ENCODE measurements around the gene TPRG1L.
A peak's percentile ranks its signal among the peaks of the same experiment; 100 is the strongest.

TPRG1L gene

DNA sequence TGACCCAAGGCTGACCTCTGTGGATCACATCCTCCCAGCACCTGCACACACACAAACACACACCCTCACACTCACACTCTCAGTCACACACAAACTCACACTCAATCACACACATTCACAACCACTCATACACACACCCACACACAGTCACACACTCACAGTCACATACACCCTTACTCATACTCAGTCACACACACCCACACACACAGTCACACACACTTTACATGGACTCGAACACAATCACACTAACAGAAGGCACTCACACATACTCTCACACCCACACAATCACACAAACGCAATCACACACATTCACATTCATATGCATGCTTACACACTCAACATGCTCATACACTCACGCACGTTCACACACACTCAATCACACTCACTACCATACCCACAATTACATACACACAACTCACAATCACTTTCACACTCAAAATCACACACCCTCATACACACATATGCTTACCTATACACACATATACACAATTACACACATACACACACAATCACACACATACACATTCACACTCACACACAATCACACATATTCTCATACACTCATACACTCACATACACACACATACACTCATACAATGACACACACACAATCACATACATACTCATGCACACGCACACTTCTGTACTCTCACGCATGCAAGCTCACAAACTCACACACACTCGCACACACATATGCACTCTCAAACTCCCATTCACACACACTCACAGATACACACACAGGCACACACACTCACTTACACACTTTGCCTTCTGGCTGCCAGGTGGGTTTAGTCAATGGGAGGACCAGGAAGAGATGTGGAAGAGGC, 19.6 kb upstream of the TPRG1L start:
- Histone ChIP-seq H3K27ac (no peak overlapping the region), H3K4me3 (no peak overlapping the region)

DNA sequence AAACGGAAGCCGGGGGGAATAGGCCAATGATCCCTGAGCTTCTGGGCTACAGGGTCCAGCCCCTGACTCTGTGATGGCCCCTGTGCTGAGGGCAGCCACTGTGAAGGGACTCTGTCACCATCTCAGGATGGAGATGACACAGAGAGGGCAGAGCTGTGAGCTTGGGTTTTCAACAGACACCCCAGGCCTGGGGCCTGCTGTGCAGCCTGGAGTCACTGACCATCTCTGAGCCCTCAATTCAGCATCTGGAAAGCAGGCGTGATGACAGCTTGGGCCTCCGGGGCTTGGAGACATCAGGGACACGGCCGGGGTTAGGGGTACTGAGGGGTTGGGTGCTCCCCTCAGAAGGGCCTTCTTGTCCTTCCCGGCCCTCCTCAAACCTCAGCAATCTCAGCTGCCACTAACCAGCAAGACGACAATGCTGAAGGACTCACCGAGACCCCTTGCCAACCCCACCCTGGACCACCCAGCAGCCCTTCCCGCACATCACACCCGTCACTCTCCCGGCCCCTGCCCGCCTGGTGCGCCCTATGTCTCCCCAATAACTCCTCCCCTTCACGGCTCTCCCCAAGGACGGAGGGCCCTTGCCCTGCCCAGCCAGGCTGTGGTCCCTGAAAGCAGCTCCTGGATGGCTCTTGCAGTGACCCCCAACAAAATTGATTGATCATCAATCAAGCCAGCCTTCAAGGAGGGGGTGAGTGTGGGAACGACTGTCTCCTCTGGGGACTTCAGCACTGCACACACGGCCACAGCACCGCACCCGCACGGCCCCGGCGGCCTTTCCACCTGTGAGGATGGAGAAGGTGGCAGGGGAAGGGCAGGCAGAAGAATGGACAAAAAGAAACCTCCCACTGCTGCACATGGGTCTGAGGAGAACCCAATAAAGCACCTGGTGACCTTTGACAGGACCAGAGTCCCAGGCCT, 17.8 kb upstream of the TPRG1L start:
- H3K4me3 ChIP-seq, result no peak overlapping the region
- no peak overlapping the region for H3K27ac ChIP-seq

DNA sequence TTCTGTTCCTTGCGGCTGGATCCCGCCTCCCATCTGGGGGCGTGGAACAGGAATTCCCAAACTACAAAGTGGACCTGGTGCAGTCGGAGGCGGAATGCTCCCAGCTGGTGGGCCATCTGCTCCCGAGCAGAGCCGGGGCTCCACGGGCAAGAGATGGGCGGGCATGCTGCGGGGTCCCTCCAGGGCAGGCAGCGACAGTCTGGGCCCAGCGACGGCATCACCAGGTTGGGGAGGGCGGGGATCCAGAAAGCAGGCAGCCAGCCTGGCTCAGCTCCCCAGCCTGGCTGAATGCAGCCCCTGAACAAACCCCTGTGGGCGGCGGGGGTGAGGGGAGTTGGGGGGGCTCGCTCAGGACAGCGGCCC, 17.1 kb upstream of the TPRG1L start:
- Histone ChIP-seq H3K27ac (no peak overlapping the region), H3K4me3 (no peak overlapping the region)

DNA sequence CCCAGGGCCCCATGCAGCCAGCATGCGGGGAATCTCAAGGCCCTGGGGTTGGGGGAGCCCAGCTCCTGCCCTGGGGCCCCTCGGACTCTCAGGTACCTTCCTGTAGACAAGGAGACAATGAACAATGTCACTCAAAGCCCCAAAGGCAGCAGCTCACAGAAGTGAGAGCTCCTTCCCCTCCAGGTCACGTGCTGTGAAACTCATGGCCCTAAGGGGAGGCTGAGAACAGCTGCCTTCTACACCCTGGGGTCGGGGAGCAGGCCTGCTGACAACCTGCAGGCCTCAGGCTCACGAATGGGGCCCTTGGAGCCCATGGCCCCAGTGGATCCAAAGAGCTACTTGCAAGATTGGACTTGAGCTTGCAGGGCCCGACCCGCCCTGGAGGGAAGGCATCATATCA, 16.7 kb upstream of the TPRG1L start:
- H3K27ac ChIP-seq, result no peak overlapping the region

DNA sequence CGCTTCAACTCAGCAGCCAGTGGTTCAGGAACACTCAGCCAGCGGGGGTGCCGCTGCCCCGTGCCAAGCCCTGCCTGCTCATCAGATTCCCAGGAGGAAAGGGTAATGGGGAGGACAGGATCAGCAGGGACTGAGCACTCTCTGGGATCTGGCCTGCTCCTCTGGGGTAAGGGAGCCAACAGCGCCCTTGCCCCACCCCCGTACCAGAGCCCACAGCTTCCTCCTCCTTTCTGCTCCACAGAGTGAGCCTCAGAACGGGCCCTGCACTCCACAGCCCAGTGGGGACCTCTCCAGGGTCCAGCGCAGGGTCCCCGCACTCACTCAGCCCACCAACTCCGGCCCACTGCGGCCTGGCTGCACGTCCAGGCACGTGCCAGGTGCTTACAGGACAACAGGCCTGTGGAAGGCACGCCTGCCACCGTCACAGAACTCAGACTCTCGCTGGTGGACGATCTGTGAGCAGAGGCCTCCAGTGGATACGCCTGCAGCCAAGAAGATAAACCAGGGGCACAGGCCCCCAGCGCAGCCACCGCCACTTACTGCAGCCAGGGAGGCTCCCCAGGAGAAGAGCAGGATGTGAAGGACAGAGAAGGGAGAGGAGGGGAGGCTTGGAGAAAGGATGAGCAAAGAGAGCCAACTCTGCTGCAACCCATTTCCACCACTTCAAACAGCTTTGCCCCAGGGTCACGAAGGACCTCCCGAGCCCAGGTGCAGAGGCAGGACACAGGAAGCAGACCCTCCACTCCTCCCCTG, 15.6 kb upstream of the TPRG1L start:
- H3K27ac ChIP-seq, result no peak overlapping the region
- peak overlapping the region in 2 of 7 experiments; percentile 5 to 43 for H3K4me3 ChIP-seq

More for the DNA sequence above, 16.7 kb upstream of the TPRG1L start:
- H3K4me3 ChIP-seq, result no peak overlapping the region

DNA sequence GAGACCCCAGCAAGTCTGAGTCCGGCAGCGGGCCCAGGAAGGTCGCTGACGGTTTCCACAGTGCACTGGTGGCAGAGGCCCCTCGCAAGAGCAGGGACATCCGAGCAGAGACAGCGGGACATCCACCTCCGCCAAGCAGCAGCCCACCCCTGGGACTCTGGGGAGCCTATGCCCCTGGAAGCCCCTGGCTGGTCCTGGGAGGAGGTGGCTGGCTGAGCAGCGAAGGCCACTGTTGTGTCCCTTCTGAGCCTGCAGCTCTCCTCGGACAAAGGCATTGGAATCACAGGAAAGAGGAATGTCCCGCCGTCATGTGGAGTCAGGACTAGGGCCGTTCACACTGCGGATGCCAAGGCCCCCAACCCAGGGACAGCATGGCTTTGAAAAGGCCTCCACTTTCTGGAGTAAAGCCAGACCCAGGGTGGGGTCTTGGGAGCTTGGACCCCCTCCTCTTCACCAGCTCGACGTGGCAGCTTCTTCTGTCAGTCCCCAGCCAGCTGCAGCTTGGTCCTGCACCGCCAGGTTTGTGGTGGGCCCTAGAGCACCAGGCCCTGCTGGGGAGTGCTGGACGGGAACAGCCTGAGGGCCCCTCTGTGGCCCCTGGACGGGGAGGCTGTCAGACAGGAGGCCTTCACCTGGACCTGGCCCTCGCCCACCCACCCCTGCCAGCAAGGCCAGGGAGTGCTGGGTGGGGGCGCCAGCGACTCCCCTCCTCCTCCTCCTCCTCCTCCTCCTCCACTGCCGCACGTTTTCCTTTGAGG, 14.9 kb upstream of the TPRG1L start:
- H3K4me3 ChIP-seq, result peak overlapping the region in 3 of 7 experiments; percentile 23 to 49 (median 43)
- H3K27ac ChIP-seq, result peak overlapping the region in 1 of 21 experiments; percentile 46

DNA sequence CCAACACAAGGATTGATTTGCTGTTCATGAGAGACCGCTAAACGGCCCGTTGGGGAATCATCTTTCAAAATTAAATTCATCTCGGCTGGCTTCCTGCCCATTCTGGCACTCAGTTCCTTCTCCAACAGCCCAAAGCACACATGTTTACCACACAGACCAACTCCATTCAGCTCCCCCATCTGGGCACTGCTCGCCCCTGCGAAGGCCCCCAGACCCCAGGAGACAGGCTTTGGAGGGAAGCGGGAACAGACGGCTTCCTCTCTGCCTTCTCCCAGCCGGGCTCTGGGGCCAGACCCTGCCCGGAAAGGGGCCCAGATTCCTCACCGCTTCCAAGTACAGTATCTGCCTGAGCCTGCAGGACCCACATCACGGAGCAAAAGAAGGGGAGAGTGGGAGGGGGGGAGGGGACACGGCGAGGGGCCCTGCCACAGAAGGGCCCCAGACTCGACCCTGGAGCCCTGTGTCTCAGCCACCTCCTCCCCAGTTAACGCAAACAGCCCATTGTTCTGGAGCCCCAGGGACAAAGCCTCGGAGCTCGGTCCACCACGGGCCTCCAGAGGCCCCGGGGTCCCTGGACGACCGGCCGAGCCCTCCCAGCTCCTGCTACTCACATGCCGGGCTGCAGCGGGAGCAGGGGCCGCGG, 14.2 kb upstream of the TPRG1L start:
- H3K27ac ChIP-seq, result peak overlapping the region in 1 of 21 experiments; percentile 46
- H3K4me3 ChIP-seq, result peak overlapping the region in 6 of 7 experiments; percentile 17 to 49 (median 34)

DNA sequence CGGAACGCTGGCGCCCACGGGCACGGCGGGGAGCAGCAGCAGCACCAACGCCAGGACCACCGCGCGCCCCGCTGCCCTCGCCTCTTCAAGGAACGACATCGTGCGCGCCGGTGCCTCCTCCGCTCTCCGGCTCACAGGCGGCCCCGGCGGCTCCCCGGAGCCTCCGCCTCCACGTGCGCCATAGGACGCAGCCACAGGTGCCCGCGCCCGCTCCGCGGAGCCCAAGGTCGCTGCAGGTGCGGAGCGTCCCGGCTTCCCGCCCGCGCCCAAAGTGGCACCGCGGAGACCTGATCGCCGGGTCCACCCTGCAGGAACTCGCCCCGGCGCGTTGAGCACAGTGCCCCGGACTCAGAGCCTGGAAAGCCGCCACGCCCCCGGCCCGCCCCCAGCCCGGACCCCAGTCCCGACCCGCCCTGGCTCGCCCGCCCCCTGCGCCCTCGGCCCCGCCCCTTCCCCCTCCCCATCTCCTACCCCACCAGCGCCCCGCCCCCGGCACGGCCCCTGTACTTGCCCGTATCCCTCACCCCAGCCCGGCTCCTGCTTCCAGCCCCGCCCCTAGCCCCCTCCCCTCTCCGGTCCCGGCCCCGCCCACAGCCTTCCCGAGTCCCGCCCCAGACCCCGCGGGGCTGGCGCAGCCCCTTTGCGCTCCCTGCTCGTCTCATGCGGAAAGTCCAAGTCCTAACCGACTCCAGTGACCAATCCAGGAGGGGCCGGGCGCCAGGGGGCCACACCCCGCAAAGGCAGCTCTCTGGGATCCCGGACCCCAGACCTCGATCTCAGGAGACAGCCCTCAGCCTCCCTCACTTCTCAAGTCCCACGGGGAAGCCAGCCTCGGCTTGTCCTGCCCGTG, 13.4 kb upstream of the TPRG1L start, which contains the start of gene MEGF6:
Gene MEGF6 (minus strand): TSS at position 339 of the 850 bp plus-strand sequence. CDS start 240 bp downstream, at position 99.
- peak within 1 kb of the TSS in 2 of 21 experiments; percentile 6 to 46 for H3K27ac ChIP-seq

DNA sequence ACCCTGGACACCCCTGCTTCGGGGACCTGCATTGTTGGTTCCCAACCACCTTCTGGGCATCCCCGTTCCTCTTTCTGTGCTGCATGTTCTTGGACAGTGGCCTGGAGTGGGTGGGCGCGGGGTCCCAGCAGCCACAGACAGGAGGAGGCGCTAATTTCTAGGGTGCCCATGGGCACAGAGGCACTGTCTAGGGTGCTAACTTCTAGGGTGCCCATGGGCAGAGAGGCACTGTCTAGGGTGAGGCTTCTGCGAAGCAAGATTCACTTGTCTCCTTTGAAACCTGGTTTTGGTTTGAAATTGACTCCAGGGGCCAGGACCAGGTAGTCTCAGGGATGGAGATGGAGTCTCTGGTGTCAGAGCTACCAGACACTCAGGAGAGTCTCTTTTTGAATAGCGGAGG, 12.7 kb upstream of the TPRG1L start:
- Histone ChIP-seq H3K27ac (no peak overlapping the region), H3K4me3 (no peak overlapping the region)

More for the DNA sequence above, 13.4 kb upstream of the TPRG1L start, which contains the start of gene MEGF6:
- peak within 1 kb of the TSS in 6 of 7 experiments; percentile 17 to 49 (median 34) for H3K4me3 ChIP-seq

DNA sequence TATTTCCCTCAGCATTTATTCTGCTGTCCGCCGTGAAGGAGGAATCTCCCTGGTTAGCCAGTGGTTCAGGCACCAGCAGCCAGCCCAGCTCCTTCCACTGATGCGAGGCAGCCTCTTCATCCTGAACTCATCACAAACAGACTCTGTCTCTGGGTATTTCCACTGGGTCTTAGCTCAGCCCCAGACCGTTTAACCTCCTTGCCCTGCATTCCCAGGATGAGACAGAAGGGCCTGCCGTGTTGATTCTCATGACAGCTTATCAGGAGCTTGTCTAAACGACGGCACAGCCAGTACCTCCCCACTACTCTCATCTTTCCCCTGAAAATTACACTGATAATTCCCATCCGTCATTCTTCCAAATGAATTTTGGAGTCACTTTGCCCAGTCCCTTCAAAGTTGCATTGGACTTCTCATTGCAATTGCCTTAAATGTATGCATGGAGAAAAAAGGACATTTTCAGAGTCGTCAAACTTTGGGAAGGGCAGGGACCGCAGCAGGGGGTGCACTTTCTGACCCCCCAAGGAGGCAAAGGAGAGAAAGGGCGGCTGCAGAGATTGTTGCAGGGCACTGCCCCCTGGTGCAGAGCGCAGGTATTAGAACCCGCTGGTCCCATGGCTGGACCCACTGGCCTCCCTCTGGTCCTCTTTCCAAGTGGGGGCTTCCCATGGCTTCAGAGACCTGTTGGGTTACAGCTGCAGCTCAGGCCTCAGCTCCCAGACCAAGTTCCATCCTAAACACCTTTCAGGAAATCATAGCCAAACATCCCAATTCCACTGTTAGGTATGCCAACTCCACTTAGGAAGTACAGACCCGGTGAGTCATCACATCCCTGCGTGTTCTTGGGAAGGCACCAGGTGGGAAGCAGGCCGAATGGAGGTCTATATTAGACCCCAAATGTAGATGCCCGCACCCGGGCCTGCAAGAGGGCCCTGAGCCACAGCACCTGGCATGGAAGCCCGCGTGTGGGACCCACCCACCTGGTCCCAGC, 9.8 kb upstream of the TPRG1L start:
- Histone ChIP-seq H3K4me3 (no peak overlapping the region), H3K27ac (no peak overlapping the region)

DNA sequence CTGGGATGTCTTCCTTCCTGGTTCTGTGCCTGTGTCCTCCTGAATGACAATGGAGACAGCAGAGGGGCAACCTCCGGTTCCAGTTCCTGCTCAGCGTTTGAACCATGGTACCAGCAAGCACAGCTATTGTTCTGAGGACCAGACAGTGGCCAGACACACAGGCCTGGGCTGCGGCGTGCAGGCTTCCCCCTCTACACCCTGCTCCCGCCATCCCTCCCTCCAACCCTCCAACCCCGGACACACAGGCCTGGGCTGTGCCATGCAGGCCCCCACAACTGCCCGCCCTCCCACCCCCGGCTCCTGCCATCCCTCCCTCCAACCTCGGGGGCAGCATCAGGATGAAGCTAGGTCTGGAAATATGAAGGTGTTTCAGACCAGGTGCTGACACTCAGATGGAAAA, 8.0 kb upstream of the TPRG1L start:
- Histone ChIP-seq H3K4me3 (no peak overlapping the region), H3K27ac (no peak overlapping the region)

DNA sequence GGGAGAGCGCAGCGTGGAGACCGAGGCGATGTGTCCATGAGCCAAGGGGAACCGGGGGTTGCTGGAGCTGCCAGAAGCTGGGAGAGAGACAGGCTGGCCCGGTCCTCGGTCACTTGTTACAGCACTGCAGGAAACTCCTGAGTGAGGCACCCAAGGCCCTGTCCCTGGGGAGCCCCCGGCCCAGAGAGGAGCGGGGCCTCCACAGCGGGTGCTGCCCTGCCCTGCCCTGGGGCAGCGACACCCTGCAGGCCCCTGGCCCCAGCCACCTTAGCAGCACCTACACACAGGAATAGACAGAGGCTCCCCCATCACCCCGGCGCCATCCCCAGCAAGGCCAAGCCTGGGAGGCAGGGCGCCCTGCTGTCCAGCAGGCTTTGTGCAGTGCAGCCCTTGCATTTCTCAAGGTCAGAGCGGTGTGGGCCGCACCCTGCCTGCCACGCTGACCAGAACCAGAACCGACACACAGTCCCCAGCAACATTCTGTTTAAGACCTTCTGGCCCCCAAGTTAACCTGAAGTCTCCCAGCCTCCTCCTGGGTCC, 6.9 kb upstream of the TPRG1L start:
- Histone ChIP-seq H3K27ac (no peak overlapping the region), H3K4me3 (no peak overlapping the region)

DNA sequence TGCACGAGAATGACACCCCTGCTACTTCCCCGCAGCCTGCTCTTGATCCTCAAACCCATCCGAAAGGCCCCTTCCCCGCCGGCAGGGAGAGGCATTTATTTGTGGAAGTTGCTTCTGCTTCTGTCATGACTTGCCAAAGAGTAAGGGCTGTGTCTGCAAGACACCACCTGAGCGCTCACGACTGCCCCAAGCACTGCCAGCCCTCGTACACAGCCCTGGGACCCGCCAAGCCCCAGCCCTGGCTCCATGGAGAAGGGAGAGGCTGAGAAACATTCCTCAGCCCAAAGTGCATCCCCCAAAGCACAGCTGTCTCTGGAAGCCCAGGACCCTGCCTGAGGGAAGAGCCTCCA, 6.3 kb upstream of the TPRG1L start:
- Histone ChIP-seq H3K4me3 (no peak overlapping the region), H3K27ac (no peak overlapping the region)

DNA sequence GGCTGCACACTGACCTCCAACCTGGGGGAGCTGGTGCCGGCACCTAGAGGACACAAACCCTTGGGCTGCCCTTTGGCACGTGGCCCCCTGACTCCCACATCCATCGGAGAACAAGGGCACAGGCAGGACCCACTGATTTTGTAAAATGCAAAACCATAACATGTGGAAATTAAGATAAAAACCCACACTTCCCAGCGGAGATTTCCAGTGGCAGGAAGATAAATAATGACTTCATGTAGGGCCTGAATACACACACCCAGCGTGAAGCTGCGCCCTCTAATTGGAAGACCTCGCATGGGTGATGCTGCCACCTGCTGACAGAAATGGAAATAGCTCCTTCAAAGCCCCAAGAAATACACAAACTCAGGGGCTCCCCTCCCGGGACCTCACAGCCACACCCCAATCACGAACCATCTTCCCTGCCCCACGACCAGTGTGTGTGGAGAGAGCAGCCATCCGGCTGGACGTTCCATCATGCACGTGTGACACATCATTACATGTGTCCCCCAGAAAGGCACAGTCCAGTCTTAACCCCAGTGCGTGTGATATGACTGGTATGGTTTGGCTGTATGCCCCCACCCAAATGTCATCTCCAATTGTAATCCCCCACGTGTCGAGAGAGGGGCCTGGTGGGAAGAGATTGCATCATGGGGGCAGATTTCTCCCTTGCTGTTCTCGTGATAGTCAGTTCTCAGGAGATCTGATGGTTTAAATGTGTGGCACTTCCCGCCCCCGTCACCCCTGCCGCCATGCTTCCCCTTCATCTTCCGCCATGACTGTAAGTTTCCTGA, 5.7 kb upstream of the TPRG1L start:
- Histone ChIP-seq H3K27ac (no peak overlapping the region), H3K4me3 (no peak overlapping the region)

DNA sequence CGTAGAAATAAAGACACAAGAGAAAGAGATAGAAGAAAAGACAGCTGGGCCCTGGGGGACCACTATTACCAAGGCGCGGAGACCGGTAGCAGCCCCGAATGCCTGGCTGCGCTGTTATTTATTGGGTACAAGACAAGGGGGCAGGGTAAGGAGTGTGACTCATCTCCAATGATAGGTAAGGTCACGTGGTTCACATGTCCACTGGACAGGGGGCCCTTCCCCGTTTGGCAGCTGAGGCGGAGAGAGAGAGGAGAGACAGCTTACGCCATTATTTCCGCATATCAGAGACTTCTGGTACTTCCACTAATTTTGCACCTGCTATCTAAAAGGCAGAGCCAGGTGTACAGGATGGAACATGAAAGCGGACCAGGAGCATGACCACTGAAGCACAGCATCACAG, 4.1 kb upstream of the TPRG1L start:
- Histone ChIP-seq H3K4me3 (no peak overlapping the region), H3K27ac (no peak overlapping the region)

Measured in skin epidermis (tissue), 12 donors.